Epithelial cell of proximal tubule (primary cell): Measurements from ENCODE around the gene ITGB7. TPM values are rescaled to one million over a fixed set of nuclear protein-coding genes. Genes with fewer than 3 reads are reported as not detected.
A peak's percentile ranks its signal among the peaks of the same experiment; 100 is the strongest.

ENCODE experiments used
- DNase-seq: peaks from one replicate; pipeline ENCODE4 v3.0.0-alpha.2; 2011; ENCODE audit warnings: low read depth
- H3K4me3 ChIP-seq: 2 replicates; pipeline ENCODE4 v1.5.1; 2011; ENCODE audit warnings: low read depth, mild to moderate bottlenecking, low read length
- CTCF ChIP-seq: conservative IDR thresholded peaks from 2 replicates; pipeline ENCODE4 v1.5.1; 2012; ENCODE audit warnings: low read depth, mild to moderate bottlenecking, low read length
- total RNA-seq: library from RNA; depleted of rRNA; stranded (reverse); fragments of >200 nt; gene quantifications from 2 replicates; pipeline ENCODE4 v1.2.3, GENCODE V29; 2015

The ITGB7 gene
- total RNA-seq, 1 donor from 2014 or later = 0.46 TPM

GRCh38 chr12:53235164-53235563 lies 28.1 kb upstream of the ITGB7 start:
- no peak for TF ChIP-seq CTCF
- no peak overlapping the region for H3K4me3 ChIP-seq
- DNase-seq = no peak

GRCh38 chr12:53234271-53234914 lies 27.3 kb upstream of the ITGB7 start:
- no peak for DNase-seq
- no peak overlapping the region for H3K4me3 ChIP-seq
- TF ChIP-seq CTCF = no peak

GRCh38 chr12:53233671-53234121 lies 26.6 kb upstream of the ITGB7 start:
- no peak for TF ChIP-seq CTCF
- H3K4me3 ChIP-seq = no peak overlapping the region
- no peak for DNase-seq

GRCh38 chr12:53232646-53233461 lies 25.8 kb upstream of the ITGB7 start:
- no peak for DNase-seq
- peak overlapping the region; percentile 47 for H3K4me3 ChIP-seq
- TF ChIP-seq CTCF = no peak

GRCh38 chr12:53231921-53232645 lies 25.0 kb upstream of the ITGB7 start, which contains the start of gene RARG:
RARG (minus strand) TSS chr12:53232209; CDS start chr12:53227545, 4,664 bp downstream.
- DNase-seq = no peak
- H3K4me3 ChIP-seq = peak within 1 kb of the TSS; percentile 66
- peak; percentile 22 for TF ChIP-seq CTCF

GRCh38 chr12:53231671-53231920 lies 24.5 kb upstream of the ITGB7 start:
- no peak for TF ChIP-seq CTCF
- no peak for DNase-seq
- H3K4me3 ChIP-seq = peak overlapping the region; percentile 66
